ENCODE results near the gene TMEM269. TPM values are rescaled to one million over a fixed set of nuclear protein-coding genes. Genes with fewer than 3 reads are reported as not detected.

TMEM269 gene
- total and polyA plus RNA-seq, 9 of the 15 experiments (the other 6 are each of a cell fraction or from before 2014, with no cell fraction given) = 0.09 to 0.49 (median 0.21) TPM

DNA sequence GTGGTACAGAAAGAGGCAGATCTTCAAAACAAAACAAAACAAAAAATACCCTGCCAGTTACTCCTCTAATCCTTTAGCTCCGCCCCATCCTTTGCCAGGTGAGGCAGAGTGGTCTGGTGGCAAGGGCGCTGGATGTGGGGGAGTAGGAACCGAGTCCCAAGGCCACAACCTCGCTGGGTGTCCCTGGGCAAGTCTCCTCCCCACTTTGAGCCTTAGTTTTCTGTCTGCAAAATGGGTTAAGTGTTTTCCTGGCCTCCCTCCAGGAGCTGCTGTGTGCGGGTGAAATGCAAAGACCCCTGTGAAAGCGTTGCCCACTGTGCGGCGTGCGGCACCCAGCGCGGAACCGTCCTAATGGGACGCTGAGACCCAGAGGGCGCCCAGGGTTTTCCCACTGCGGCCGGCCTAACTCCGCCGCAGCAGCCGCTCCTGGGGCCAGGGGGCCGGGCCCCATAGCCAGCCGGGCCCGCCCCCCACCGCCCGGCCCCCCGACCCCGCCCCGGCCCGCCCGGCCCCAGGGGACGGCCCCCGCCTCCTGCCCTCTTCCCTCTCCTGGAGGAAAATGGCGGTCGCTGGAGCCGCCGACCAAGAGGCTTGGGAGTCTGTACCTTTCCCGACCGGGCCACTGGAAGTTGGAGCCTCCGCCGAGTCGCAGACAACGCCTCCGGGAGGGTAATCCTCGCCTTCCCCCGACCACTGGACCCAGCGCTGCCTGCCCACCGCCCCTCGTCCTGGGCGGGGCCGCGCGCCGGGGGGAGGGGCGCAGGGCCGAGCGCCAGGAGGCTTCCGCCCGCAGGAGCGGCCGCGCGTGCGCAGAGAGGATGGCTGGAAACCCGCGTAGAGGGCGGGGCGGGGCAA is 32.0 kb downstream of the TMEM269 start, which contains the start of the genes ERMAP and SVBP (continued):
- TF ChIP-seq, protein P1, sequence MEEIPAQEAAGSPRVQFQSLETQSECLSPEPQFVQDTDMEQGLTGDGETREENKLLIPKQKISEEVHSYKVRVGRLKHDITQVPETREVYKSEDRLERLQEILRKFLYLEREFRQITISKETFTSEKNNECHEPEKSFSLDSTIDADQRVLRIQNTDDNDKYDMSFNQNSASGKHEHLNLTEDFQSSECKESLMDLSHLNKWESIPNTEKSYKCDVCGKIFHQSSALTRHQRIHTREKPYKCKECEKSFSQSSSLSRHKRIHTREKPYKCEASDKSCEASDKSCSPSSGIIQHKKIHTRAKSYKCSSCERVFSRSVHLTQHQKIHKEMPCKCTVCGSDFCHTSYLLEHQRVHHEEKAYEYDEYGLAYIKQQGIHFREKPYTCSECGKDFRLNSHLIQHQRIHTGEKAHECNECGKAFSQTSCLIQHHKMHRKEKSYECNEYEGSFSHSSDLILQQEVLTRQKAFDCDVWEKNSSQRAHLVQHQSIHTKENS (CRISPR knock-in tag; IDR thresholded peaks at IDR 0.05) = no peak
- TF ChIP-seq NCOA4 (IDR thresholded peaks at IDR 0.05; ENCODE audit: partially characterized antibody) (no peak), ZNF165 (CRISPR knock-in tag; IDR thresholded peaks at IDR 0.05; ENCODE audit: borderline replicate concordance) (no peak), ZNF707 (CRISPR knock-in tag; conservative IDR thresholded peaks at IDR 0.05) (no peak), ZBTB7A (IDR thresholded peaks at IDR 0.05; ENCODE audit: borderline replicate concordance, control insufficient read depth, low read depth, low read length) (peak; percentile 78), NRF1 (conservative IDR thresholded peaks at IDR 0.05 in 1 of 2, IDR thresholded peaks at IDR 0.05 in 1 of 2) (peak; percentile 92 to 93), ZNF76 (CRISPR knock-in tag; IDR thresholded peaks at IDR 0.05; ENCODE audit: borderline replicate concordance) (peak; percentile 55; the same call in 1 of the 2 replicates), PKNOX1 (IDR thresholded peaks at IDR 0.05) (no peak), NR3C1 (CRISPR knock-in tag; IDR thresholded peaks at IDR 0.05) (no peak), RBBP5 (IDR thresholded peaks at IDR 0.05; ENCODE audit: borderline replicate concordance, insufficient read depth, low read length, poor library complexity, severe bottlenecking) (peak; percentile 74)
- TF ChIP-seq, protein P2, sequence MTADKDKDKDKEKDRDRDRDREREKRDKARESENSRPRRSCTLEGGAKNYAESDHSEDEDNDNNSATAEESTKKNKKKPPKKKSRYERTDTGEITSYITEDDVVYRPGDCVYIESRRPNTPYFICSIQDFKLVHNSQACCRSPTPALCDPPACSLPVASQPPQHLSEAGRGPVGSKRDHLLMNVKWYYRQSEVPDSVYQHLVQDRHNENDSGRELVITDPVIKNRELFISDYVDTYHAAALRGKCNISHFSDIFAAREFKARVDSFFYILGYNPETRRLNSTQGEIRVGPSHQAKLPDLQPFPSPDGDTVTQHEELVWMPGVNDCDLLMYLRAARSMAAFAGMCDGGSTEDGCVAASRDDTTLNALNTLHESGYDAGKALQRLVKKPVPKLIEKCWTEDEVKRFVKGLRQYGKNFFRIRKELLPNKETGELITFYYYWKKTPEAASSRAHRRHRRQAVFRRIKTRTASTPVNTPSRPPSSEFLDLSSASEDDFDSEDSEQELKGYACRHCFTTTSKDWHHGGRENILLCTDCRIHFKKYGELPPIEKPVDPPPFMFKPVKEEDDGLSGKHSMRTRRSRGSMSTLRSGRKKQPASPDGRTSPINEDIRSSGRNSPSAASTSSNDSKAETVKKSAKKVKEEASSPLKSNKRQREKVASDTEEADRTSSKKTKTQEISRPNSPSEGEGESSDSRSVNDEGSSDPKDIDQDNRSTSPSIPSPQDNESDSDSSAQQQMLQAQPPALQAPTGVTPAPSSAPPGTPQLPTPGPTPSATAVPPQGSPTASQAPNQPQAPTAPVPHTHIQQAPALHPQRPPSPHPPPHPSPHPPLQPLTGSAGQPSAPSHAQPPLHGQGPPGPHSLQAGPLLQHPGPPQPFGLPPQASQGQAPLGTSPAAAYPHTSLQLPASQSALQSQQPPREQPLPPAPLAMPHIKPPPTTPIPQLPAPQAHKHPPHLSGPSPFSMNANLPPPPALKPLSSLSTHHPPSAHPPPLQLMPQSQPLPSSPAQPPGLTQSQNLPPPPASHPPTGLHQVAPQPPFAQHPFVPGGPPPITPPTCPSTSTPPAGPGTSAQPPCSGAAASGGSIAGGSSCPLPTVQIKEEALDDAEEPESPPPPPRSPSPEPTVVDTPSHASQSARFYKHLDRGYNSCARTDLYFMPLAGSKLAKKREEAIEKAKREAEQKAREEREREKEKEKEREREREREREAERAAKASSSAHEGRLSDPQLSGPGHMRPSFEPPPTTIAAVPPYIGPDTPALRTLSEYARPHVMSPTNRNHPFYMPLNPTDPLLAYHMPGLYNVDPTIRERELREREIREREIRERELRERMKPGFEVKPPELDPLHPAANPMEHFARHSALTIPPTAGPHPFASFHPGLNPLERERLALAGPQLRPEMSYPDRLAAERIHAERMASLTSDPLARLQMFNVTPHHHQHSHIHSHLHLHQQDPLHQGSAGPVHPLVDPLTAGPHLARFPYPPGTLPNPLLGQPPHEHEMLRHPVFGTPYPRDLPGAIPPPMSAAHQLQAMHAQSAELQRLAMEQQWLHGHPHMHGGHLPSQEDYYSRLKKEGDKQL (CRISPR knock-in tag; IDR thresholded peaks at IDR 0.05; ENCODE audit: borderline replicate concordance) = no peak
